GM12891 (cell line): Measurements from ENCODE around the gene CLEC1B.

Experiments
- PAX5 ChIP-seq: IDR thresholded peaks from 2 replicates; pipeline ENCODE4 v1.6.1; 2011; ENCODE audit warnings: low read length, moderate library complexity, mild to moderate bottlenecking; ENCODE audit not compliant: insufficient read depth, severe bottlenecking
- POLR2A ChIP-seq: IDR thresholded peaks from 2 replicates; pipeline ENCODE4 v1.6.1; 2011; ENCODE audit warnings: low read depth, low read length, control low read depth
- POLR2AphosphoS5 ChIP-seq: IDR thresholded peaks from 2 replicates; pipeline ENCODE4 v1.6.1; 2011; ENCODE audit warnings: low read depth, low read length, control low read depth
- TAF1 ChIP-seq: IDR thresholded peaks from 2 replicates; pipeline ENCODE4 v1.6.1; 2011; ENCODE audit warnings: low read depth, low read length, control low read depth

DNA sequence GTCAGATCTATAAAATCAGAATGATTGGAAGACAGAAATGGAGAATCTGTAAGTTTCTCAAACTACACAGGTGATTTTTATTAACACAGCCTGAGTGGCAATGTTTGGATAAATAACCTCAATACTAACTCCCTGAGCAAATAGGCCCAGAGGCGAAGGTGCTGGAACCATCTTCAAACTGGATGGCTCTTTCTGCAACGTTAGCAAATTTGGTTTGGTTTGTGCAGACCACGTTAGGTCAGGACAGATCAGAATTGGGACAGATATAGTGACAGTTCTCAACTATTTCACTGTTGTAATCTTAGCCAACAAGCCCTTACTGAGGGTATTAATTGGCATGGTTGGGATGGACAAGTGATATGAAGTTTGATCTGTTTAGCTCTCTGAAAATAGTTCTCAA lies 22.4 kb upstream of the CLEC1B start:
- no peak for TF ChIP-seq POLR2A
- no peak for TF ChIP-seq TAF1
- TF ChIP-seq POLR2AphosphoS5 = no peak
- no peak for TF ChIP-seq PAX5
